Activated CD4-positive, CD25-positive, alpha-beta regulatory T cell treated with anti-CD3 and anti-CD28 coated beads, Interleukin-2, amount 50 U/mL, for 16 hours (primary cell): ENCODE measurements around the gene GABRA4.

ENCODE experiments used
- DNase-seq: peaks from one replicate; pipeline ENCODE4 v3.0.0-alpha.2; 2020; ENCODE audit warnings: low read depth, low spot score

The GABRA4 gene

DNA sequence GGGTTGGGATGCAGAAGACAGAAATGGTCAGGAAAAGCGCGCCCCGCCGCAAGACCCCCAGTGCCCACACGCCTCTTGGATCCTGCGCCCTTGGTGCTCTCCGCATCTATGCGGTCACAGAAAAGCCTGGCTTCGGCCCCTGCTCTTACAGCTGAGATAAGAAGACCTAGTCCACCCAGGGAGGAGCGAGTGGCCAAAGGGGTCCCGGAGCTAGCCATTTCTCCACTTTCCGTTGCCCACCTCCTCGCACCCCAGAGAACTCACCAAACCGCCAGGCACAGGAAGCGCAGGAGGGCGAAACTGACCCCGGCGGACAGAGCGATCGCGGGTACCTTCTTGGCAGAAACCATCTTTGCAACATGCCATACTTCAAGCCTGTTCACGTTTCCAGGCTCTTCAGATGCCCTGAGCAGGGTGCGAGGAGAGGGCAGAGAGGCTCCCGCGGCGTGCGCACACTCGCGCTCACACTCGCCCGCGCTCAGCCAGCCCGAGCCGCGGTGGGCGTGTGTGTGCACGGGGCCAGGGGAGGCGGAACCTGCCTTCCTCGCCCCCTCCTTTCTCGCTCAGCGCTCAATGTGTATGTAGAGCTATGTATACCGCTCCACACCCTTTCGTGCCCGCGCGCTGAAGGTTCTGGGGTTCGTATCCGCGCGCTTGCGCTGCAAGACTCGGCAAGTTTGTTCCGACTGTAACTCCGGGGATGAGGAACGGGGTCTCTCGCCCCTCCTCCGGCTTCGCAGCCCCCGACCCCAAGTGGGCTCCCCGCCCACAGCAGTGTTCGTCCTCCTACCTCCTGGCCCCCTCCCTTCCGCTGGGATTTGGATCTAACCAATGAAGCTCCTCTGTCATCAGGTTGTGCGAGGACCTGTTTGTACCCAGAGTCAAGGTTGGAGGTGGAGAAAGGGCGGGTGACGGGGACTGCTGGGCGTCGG is at the start of gene GABRA4:
GABRA4 (minus strand) TSS at position 507 of the 932 bp plus-strand sequence; CDS start at position 350, 157 bp downstream.
- DNase-seq: no peak

GRCh38 chr4:47040828-47041227 is 47.4 kb upstream of the GABRA4 start:
- no peak for DNase-seq

DNA sequence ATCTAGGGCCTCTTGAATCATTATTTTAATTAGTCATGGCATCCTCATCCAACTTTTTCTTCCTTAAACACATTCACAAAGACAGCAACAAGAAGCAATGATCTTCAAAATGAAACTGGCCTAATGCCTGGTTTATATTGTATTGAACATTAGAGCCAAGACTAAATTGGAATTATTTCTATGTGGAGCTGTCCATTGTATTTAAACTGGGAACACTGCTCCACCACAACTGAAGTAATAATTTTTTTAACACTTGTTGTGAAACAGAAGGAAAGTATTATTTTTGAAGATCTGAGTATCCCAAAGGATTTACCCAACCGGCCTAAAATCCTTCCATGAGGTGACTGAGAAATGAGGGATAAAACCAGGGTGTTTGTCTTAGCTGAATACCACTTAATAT is 44.9 kb upstream of the GABRA4 start:
- DNase-seq: no peak

DNA sequence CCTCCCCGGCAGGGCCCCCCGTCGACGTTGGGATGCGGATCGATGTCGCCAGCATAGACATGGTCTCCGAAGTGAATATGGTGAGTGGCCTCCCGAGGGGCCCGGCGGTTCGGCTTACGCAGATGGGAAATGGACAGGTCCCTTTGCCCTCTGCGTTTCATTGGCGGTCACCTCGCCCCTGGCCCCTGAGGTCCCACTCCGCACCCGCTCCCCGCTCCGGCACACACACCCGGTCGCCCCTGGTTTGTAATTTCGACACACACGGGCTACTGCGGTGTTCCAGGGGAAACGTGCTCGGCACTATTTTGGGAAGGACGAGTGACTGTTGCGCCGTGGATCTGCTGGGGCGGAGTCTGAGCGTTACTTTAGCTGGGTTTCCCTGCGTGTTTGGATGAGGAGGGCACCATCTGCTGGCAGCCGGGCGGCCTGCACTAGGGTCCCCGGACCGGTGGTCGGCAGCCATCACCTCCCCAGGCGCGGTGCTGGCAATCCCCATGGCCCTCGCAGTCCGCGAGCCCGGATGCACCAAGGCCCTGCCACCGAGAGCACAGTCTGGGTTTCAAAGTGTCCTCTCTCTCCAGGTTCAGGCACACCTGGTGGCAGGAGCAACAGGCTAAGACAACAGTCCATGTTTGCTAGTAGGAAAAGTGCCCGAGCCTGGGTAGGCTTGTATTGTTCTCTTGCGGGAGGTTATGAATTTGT is 39.2 kb upstream of the GABRA4 start:
- DNase-seq: no peak

DNA sequence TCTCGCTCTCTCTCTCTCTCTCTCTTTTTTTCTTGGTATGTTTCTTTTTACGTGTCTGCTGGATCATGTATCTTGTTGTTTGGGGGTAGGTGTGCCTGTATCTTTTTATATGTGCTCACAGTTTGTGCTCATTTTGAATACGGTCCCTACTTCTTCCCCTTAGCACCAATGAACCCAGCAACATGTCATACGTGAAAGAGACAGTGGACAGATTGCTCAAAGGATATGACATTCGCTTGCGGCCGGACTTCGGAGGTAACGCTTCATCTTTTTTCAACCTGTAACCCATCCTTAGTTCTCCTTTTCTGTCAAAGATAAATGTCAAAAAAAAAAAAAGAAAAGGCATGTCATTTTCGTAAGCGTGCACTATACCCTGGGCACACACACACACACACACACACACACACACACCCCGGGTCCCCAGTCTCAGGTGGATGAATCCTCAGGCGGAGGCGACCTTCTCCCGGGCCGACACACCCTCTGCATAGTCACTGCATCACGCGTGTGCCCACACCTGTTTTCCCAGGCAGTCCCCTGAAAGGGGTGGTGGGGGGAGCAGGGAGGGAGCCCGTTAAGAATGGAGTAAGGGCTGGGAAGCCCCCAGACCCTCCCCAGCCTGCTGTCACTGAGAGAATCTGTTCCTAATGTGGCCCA is 38.5 kb upstream of the GABRA4 start:
- DNase-seq: no peak

GRCh38 chr4:47031011-47031678 is 37.8 kb upstream of the GABRA4 start, which contains the start of gene GABRB1:
Gene GABRB1 (plus strand): TSS chr4:47031567.
- DNase-seq: no peak

DNA sequence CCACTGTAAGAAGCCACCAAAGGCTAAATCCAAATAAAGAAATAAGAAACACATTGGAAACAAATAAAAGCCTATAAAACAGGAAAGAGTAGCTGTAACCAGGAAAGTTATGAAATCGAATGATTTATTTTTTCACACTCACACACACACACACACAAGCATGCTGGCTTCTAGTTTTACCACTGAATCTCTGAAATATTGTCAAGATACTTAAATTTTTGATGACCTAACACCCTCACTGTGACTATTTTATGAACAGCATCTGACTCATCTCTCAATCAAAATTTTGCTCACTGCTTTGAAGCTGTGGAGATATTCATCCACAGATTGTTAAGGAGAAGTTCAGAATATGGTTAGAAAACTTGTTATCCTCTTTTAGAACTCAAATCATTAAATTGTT is 24.1 kb upstream of the GABRA4 start:
- no peak for DNase-seq

DNA sequence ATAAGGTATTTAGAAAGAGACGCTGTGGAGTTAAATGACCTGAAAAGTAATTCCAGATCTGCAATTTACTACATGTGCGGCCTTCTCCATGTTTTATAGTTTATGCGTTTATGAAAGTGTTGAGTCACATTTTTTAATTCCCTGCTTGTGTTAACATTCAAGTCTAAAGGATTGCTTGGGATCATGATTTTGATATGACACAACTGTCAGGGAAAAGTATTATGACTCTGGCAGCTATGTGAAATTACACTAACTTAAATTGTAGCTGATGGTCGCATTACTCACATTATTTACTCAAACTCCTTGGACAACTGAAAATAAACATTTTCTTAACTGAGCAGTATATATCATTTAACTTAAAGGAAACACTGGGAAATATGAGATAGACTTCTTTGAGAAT is 23.7 kb upstream of the GABRA4 start:
- DNase-seq: no peak

DNA sequence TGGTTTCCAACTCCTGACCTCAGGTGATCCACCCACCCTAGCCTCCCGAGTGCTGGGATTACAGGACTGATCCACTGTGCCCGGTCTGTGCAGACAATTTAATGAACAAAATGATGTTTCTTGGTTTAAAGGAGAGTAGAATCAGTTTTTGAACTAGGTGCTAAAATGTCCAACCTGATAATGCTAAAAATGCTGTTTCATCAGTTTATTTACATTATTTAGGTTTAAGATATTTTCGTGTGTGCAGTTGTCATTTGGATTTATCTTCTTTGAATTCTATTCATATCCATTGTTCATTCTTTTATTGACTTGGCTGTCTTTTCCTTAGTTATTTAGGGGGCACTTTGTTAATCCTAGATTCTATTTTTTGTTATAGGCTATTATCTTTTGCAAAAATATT is 20.0 kb upstream of the GABRA4 start:
- DNase-seq: no peak

DNA sequence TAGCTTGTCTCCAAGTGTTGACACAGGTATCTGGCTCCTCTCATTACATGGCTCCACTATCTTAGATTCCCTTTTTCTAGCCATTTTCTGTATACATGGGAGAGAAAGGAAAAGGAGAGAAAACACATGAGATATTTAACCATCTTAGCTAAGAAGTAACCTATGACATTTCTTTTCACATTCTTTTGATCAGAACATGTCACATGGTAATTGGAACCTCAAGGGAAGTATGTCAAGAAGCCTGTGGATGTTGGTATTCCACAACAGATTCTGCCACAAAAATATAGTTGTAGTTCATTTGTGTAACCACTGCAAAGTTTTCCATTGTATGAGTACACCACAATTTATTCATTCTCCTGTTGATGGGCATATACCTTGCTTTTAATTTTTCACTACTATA is 19.3 kb upstream of the GABRA4 start:
- DNase-seq: no peak

DNA sequence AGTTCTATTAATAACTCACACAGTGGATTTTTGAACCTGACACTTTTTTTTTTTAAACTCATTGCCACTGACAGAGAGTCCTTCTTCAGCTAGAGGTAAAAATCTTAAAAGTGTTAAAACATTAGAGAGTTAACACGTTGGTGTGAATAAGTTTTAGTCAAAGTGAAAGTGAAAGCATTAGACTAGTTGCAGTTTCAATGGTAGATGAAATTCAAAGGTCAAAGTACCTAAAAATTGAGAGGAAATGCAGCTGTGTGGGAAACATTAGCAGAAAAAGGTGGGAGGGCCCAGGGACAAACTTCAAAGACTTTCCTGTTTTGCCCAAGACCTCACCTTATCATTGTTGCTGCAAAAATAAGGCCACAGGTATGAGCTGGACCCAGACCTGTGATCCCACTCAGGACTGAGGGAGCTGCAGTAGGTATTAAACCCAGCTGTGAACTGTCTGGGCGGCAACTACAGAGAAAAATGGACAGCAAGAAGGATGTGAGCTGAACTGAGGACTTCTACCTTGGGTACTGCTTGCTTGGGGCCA is 17.6 kb upstream of the GABRA4 start:
- DNase-seq: no peak

DNA sequence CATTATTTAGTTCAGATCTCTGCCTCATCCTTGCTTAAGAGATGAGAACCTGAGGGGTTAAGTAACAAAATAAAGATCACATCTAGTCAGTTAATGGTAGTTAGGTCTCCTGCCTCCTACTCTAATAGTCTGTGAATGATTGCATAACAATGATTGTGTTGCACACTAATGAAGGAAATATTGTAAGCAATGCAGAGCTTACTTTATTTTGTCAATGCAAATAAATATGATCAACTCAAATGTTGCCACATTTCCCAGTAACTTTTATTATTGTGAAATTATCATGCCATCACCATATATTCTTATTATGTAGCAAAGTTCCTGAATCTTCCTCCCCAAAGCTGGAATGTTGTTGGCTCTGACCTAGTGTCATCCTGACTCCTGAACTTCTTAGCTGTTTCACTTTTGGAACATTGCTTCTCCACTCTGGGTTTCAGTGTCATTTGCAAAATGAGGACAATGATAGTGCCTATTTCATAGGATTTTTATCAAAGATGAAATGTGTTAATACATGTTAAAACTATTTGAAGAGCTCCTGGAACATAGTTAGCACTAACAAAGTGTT is 17.0 kb upstream of the GABRA4 start:
- no peak for DNase-seq

- DNase-seq: no peak
Observed at GRCh38 chr4:47002580-47002979, 9.2 kb upstream of the GABRA4 start.

- no peak for DNase-seq
Observed at GRCh38 chr4:47000406-47000805, 7.0 kb upstream of the GABRA4 start.

GRCh38 chr4:46999566-46999965 is 6.2 kb upstream of the GABRA4 start:
- no peak for DNase-seq

- no peak for DNase-seq
Observed at GRCh38 chr4:46994007-46994405, 625 bp upstream of the GABRA4 start.

GRCh38 chr4:46992338-46992737 is 1.0 kb downstream of the GABRA4 start:
- DNase-seq: no peak

- DNase-seq: no peak
Observed at GRCh38 chr4:46986922-46987638, 6.3 kb downstream of the GABRA4 start.

- DNase-seq: no peak
Observed at GRCh38 chr4:46984781-46985180, 8.6 kb downstream of the GABRA4 start.

DNA sequence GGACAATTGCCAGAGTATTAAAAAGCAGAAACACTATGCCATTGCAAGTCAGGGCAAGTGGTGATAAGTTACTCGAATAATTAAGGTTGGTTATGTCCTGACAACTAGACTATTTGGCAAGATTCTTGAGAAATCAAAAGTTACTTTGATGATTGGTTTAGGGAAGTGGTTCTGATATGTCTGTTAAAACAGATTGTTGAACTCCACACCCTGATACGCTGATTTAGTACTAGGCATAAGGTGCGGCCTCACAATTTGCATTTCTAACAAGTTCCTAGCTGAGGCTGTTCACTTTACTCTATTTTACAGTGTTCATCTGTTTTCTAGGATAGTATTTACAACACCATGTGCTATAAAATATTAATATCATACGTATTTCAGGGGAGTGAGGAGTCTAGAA is 12.5 kb downstream of the GABRA4 start:
- DNase-seq: no peak

DNA sequence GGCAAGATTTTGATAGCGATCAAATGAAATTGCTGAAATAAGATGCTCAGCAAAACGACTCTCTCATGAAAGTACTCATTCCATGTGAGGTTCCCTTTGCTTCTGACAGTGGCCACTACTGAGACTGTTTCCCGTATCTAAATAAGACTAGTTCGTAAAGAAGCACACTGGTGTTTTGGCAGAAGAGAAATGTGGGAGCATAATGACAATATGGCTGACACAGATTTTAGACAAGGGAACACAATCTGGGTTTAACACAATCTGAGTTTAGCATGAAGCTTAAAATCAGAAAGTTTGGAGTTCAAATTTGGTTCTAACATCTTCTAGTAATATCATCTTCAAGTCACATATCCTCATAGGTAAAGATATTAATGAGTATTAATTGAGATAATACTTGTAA is 13.7 kb downstream of the GABRA4 start:
- DNase-seq: no peak
